IMR-90 (cell line): ENCODE results near the gene PAFAH2. TPM values are rescaled to one million over a fixed set of nuclear protein-coding genes. Genes with fewer than 3 reads are reported as not detected.

Experiments
- ATAC-seq: fragments of 200-7000 bp; cut with Tn5 transposase; 2 replicates; pipeline ENCODE4 v1.9.1; 2020; ENCODE audit warnings: low read depth, mild to moderate bottlenecking, moderate library complexity
- BruUV-seq: library from RNA; stranded (reverse); fragments of 400-500 nt; replicated peaks from 2 replicates; lab custom pipeline; 2021; lab: Mats Ljungman, UMichigan
- CTCF ChIA-PET: fragments of 300-600 bp; formaldehyde crosslinking; extraction: SDS; loops from one replicate; lab custom pipeline; 2021; ENCODE audit warnings: antibody characterized with exemption; lab: Yijun Ruan, JAX
- POLR2A ChIA-PET: fragments of 300-600 bp; sonication (Branson Sonifier 250); formaldehyde crosslinking; loops from one replicate; lab custom pipeline; 2022; ENCODE audit warnings: antibody characterized with exemption; ENCODE audit not compliant: unreplicated experiment; lab: Charles Lee
- DNase-seq: peaks from one replicate; pipeline ENCODE4 v3.0.0; 2013
- H2AFZ ChIP-seq: replicated peaks from 2 replicates; pipeline ENCODE3; 2013; ENCODE audit warnings: low read length, mild to moderate bottlenecking; ENCODE audit not compliant: poor library complexity
- H2AK5ac ChIP-seq: 2 replicates; pipeline ENCODE4 v1.6.1; 2013; ENCODE audit warnings: low read depth, low read length, inconsistent platforms
- H2AK9ac ChIP-seq: replicated peaks from 2 replicates; pipeline ENCODE3; 2013; ENCODE audit warnings: mild to moderate bottlenecking, low read depth, low read length, moderate library complexity; ENCODE audit not compliant: poor library complexity
- H2BK120ac ChIP-seq: 2 replicates; pipeline ENCODE4 v1.6.1; 2013; ENCODE audit warnings: low read depth, low read length, inconsistent platforms
- H2BK15ac ChIP-seq: 3 replicates; pipeline ENCODE4 v1.6.1; 2013; ENCODE audit warnings: low read depth, low read length, inconsistent platforms
- H2BK20ac ChIP-seq: 2 replicates; pipeline ENCODE4 v1.6.1; 2013; ENCODE audit warnings: low read depth, mild to moderate bottlenecking, inconsistent platforms, low read length, moderate library complexity
- H2BK5ac ChIP-seq: 2 replicates; pipeline ENCODE4 v1.6.1; 2013; ENCODE audit warnings: mild to moderate bottlenecking, low read depth, low read length, inconsistent platforms; ENCODE audit not compliant: poor library complexity, severe bottlenecking
- H3K14ac ChIP-seq: replicated peaks from 2 replicates; pipeline ENCODE4 v1.6.1; 2013; ENCODE audit warnings: low read depth, low read length, inconsistent platforms
- H3K18ac ChIP-seq: 2 replicates; pipeline ENCODE4 v1.6.1; 2013; ENCODE audit warnings: low read depth, low read length, control low read depth
- H3K23ac ChIP-seq: 2 replicates; pipeline ENCODE4 v1.6.1; 2013; ENCODE audit warnings: low read depth, low read length, inconsistent platforms
- H3K27ac ChIP-seq: 2 replicates; pipeline ENCODE4 v1.5.1; 2013; ENCODE audit warnings: mild to moderate bottlenecking, control low read depth, low read length; ENCODE audit not compliant: insufficient read depth
- H3K27me3 ChIP-seq: 2 replicates; pipeline ENCODE4 v1.6.1; 2013; ENCODE audit warnings: low read length; ENCODE audit not compliant: control insufficient read depth, insufficient read depth
- H3K36me3 ChIP-seq: 2 replicates; pipeline ENCODE4 v1.6.1; 2013; ENCODE audit warnings: low read length, mixed read lengths; ENCODE audit not compliant: control insufficient read depth, insufficient read depth
- H3K4ac ChIP-seq: 2 replicates; pipeline ENCODE4 v1.6.1; 2013; ENCODE audit warnings: low read depth, low read length, inconsistent platforms
- H3K4me1 ChIP-seq: 2 replicates; pipeline ENCODE4 v1.6.1; 2013; ENCODE audit warnings: low read length, mixed read lengths; ENCODE audit not compliant: control insufficient read depth, insufficient read depth
- H3K4me2 ChIP-seq: 2 replicates; pipeline ENCODE4 v1.6.1; 2013; ENCODE audit warnings: low read depth, mild to moderate bottlenecking, control low read depth, low read length, moderate library complexity
- H3K4me3 ChIP-seq: 2 replicates; pipeline ENCODE4 v1.5.1; 2013; ENCODE audit warnings: low read depth, mild to moderate bottlenecking, control low read depth, low read length, moderate library complexity; ENCODE audit not compliant: insufficient read depth
- H3K56ac ChIP-seq: 2 replicates; pipeline ENCODE4 v1.6.1; 2013; ENCODE audit warnings: low read length, inconsistent platforms; ENCODE audit not compliant: insufficient read depth; ENCODE audit errors: extremely low read depth
- H3K79me1 ChIP-seq, 2 experiments: 2 replicates each; pipeline ENCODE4 v1.6.1; 2013; ENCODE audit warnings: low read length in 2 of 2, inconsistent platforms in 1 of 2, low read depth in 1 of 2
- H3K9ac ChIP-seq: 2 replicates; pipeline ENCODE4 v1.6.1; 2013; ENCODE audit warnings: low read depth, low read length, control low read depth
- H3K9me1 ChIP-seq: 2 replicates; pipeline ENCODE4 v1.6.1; 2013; ENCODE audit warnings: low read length, inconsistent platforms; ENCODE audit not compliant: insufficient read depth
- H3K9me3 ChIP-seq: 2 replicates; pipeline ENCODE4 v1.6.1; 2013; ENCODE audit warnings: low read length; ENCODE audit not compliant: control insufficient read depth, insufficient read depth
- H4K20me1 ChIP-seq: 2 replicates; pipeline ENCODE4 v1.6.1; 2013; ENCODE audit warnings: low read length, inconsistent platforms; ENCODE audit not compliant: insufficient read depth
- H4K5ac ChIP-seq: 2 replicates; pipeline ENCODE4 v1.6.1; 2013; ENCODE audit warnings: mild to moderate bottlenecking, low read depth, low read length, control low read depth
- H4K8ac ChIP-seq, 2 experiments: 2 replicates each; pipeline ENCODE4 v1.6.1; 2013; ENCODE audit warnings: low read depth in 2 of 2, low read length in 2 of 2, control low read depth in 1 of 2, inconsistent platforms in 1 of 2
- H4K91ac ChIP-seq: 2 replicates; pipeline ENCODE4 v1.6.1; 2013; ENCODE audit warnings: low read depth, low read length, inconsistent platforms; ENCODE audit not compliant: insufficient read depth
- MXI1 ChIP-seq: IDR thresholded peaks from 2 replicates; pipeline ENCODE4 v1.6.1; 2012; ENCODE audit warnings: low read depth, mild to moderate bottlenecking, low read length, moderate library complexity, borderline replicate concordance
- SMC3 ChIP-seq: fragments of 150-350 bp; IDR thresholded peaks from 2 replicates; pipeline ENCODE4 v1.6.1; 2016; ENCODE audit warnings: low read depth, mild to moderate bottlenecking, antibody characterized with exemption, low read length, moderate library complexity
- WGBS, 2 experiments: methylation state at CpG; one replicate each; pipeline versions ENCODE4 v1.1.5 to v1.1.7; 2013; ENCODE audit warnings: missing lambda C conversion rate in 2 of 2; ENCODE audit not compliant: insufficient read length in 1 of 2; ENCODE audit errors: extremely low coverage in 2 of 2; 5-methylcytosine and 5-hydroxymethylcytosine counted together
- dilution Hi-C: fragments of 300-500 bp; cut with HindIII; formaldehyde crosslinking; loops from one replicate; pipeline ENCODE4 v1.14.3; 2018; ENCODE audit warnings: low sequenced_read_pairs; ENCODE audit not compliant: unreplicated experiment
- in situ Hi-C: fragments of 300-500 bp; cut with MboI; formaldehyde crosslinking; loops from 3 replicates; pipeline ENCODE4 v1.14.3; 2019; ENCODE audit warnings: low sequenced_read_pairs, inconsistent platforms, mixed read lengths
- intact Hi-C: fragments of 100-400 bp; cut with micrococcal nuclease; formaldehyde crosslinking; loops from 2 replicates; pipeline ENCODE4 v1.10.0; 2022
- polyA plus RNA-seq, 3 experiments: library from polyadenylated mRNA; depleted of rRNA; stranded (reverse); fragments of >200 nt; gene quantifications; 2 replicates each; pipeline ENCODE4 v1.2.3, GENCODE V29; 2012; ENCODE audit warnings: low replicate concordance in 1 of 3
- total RNA-seq: library from RNA; depleted of rRNA; stranded (reverse); fragments of >200 nt; gene quantifications from 2 replicates; pipeline ENCODE4 v1.2.3, GENCODE V29; 2012
- TF ChIP-seq, protein P1 (sequence below): fragments of 150-350 bp; IDR thresholded peaks from 2 replicates; pipeline ENCODE4 v1.6.1; 2017; ENCODE audit warnings: mild to moderate bottlenecking, antibody characterized with exemption, low read length, low read depth

PAFAH2 gene
- total and polyA plus RNA-seq, 2 of the 4 experiments (the other 2 are of a cell fraction): 8.3 to 12.2 TPM

GRCh38 chr1:26045722-26046245, 47.9 kb upstream of the PAFAH2 start, which contains the start of gene SLC30A2:
Gene SLC30A2 (minus strand): TSS chr1:26046118. CDS start chr1:26045896, 222 bp downstream.
- WGBS, 2 experiments: 0% methylated on average over 32 of the region's 62 CpGs; no CpG with 5 or more reads in 1 of the 2 experiments
- Histone ChIP-seq H3K36me3 (no peaks in the 10 kb centered on the region), H2BK20ac (no peak within 1 kb of the TSS), H3K4me2 (no peak within 1 kb of the TSS), H2BK5ac (no peak within 1 kb of the TSS), H2BK15ac (no peak within 1 kb of the TSS), H3K4me3 (no peak within 1 kb of the TSS), H4K91ac (no peak within 1 kb of the TSS), H2AK9ac (no peak within 1 kb of the TSS), H3K27ac (no peak within 1 kb of the TSS), H4K20me1 (no peaks in the 10 kb centered on the region), H3K4ac (no peak within 1 kb of the TSS), H2BK120ac (no peak within 1 kb of the TSS), H3K4me1 (no peaks in the 10 kb centered on the region), H4K5ac (no peak within 1 kb of the TSS), H3K9me1 (no peaks in the 10 kb centered on the region), H3K56ac (no peak within 1 kb of the TSS), H3K23ac (no peak within 1 kb of the TSS), H3K27me3 (peaks cover 85% of the 10 kb centered on the region), H4K8ac (no peak within 1 kb of the TSS), H2AFZ (no peak within 1 kb of the TSS), H2AK5ac (no peak within 1 kb of the TSS), H3K9ac (no peak within 1 kb of the TSS), H3K14ac (no peak within 1 kb of the TSS), H3K79me1 (no peaks in the 10 kb centered on the region), H3K9me3 (no peaks in the 10 kb centered on the region; the same call in 1 of the 2 replicates), H3K18ac (no peak within 1 kb of the TSS)
- BruUV-seq: no TSS peak
- in situ Hi-C loops (no loop called here), dilution Hi-C loops (no loop called here), intact Hi-C loops (no loop called here)
- DNase-seq: no peak
- peak; percentile 24; the same call in 1 of the 2 replicates for ATAC-seq
- ChIA-PET CTCF (interaction anchor here (1.0 kb wide), 1 partner anchor 10 kb away, joined by 4 read pairs; no protein-coding TSS in a partner anchor), POLR2A (no interaction called here)
- TF ChIP-seq MXI1: no peak
- TF ChIP-seq, protein P1, sequence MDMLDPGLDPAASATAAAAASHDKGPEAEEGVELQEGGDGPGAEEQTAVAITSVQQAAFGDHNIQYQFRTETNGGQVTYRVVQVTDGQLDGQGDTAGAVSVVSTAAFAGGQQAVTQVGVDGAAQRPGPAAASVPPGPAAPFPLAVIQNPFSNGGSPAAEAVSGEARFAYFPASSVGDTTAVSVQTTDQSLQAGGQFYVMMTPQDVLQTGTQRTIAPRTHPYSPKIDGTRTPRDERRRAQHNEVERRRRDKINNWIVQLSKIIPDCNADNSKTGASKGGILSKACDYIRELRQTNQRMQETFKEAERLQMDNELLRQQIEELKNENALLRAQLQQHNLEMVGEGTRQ: no peak
- no peak for TF ChIP-seq SMC3
